Activated naive CD4-positive, alpha-beta T cell (primary cell): Measurements from ENCODE around the gene TRPM1.

Source experiments
- DNase-seq, 4 experiments: peaks; one replicate each; lab custom pipeline; 2025; lab: John Stamatoyannopoulos, UW

Gene TRPM1

GRCh38 chr15:31016446-31016915 is 85.0 kb downstream of the TRPM1 start:
- no peak for DNase-seq

- DNase-seq: no peak
Observed at GRCh38 chr15:31014608-31014925, 87.0 kb downstream of the TRPM1 start.

- no peak for DNase-seq
Observed at GRCh38 chr15:31013863-31014607, 87.5 kb downstream of the TRPM1 start.

GRCh38 chr15:31012455-31012854 is 89.1 kb downstream of the TRPM1 start:
- DNase-seq: no peak

- no peak for DNase-seq
Observed at GRCh38 chr15:31010036-31010435, 91.5 kb downstream of the TRPM1 start.

DNA sequence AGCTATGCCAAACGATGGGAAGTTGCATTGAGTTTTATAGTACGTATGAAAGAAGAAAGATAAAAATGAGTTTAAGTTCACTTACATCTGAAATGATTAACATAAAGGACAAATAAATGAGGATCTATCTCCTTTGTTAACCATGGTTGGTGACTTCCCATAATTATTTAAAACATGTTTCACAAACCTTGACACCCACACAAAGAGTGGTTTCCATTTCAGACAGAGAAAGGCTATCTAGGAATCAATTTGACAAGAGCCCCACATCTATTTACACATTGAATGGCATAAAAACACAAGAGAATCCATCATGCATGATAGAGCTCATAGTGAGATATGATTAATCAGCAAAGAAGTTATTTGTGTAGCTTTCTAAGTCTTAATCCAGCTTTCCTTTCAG is 95.9 kb downstream of the TRPM1 start:
- no peak for DNase-seq

DNA sequence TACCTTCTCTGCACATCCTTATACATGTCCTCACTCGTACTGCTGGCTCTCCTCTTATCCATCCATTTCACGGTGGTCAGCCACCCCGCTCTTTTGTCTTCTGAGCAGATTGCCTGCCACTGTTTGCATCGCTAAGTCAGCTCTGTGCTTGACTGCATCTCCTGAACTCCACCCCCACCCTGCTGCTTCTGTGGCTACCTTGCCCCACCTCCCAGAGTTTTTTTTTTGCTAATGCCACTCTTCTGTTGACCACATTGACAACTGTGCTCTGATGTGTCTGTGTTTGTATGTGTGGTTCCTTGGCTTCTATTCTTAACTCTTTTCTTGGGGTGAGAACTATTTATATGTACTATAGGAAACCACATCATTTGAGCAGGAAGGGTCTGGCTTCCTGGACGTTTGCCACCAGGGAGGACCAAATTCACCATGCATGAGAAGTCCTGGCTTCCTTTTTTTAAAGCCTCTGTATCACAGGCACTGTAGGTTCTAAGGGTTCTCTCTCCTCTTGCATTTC is 97.2 kb downstream of the TRPM1 start:
- DNase-seq: no peak

- DNase-seq: no peak
Observed at GRCh38 chr15:31001702-31002101, 99.8 kb downstream of the TRPM1 start.

DNA sequence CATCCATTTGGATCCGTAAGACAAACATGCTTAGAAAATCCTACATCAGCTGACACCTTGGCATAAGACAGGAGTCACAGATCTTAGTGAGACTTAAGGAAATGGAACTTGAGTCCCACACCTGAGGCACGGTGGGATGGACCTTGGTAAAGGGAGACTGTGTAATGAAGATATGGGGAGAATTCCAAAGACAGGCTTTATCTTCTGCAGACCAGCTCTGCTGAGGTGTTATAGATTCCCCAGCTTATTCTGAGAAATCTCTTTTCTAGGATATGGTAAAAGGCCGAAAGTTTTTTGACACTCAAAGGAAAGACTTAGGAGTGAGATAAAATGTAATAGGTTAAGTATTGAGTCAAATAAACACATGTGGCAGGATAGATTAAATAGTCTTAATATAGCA is 101.8 kb downstream of the TRPM1 start:
- DNase-seq: no peak

- DNase-seq: no peak
Observed at GRCh38 chr15:30997270-30997669, 104.3 kb downstream of the TRPM1 start.

GRCh38 chr15:30992249-30992864 is 109.2 kb downstream of the TRPM1 start:
- DNase-seq: no peak

DNA sequence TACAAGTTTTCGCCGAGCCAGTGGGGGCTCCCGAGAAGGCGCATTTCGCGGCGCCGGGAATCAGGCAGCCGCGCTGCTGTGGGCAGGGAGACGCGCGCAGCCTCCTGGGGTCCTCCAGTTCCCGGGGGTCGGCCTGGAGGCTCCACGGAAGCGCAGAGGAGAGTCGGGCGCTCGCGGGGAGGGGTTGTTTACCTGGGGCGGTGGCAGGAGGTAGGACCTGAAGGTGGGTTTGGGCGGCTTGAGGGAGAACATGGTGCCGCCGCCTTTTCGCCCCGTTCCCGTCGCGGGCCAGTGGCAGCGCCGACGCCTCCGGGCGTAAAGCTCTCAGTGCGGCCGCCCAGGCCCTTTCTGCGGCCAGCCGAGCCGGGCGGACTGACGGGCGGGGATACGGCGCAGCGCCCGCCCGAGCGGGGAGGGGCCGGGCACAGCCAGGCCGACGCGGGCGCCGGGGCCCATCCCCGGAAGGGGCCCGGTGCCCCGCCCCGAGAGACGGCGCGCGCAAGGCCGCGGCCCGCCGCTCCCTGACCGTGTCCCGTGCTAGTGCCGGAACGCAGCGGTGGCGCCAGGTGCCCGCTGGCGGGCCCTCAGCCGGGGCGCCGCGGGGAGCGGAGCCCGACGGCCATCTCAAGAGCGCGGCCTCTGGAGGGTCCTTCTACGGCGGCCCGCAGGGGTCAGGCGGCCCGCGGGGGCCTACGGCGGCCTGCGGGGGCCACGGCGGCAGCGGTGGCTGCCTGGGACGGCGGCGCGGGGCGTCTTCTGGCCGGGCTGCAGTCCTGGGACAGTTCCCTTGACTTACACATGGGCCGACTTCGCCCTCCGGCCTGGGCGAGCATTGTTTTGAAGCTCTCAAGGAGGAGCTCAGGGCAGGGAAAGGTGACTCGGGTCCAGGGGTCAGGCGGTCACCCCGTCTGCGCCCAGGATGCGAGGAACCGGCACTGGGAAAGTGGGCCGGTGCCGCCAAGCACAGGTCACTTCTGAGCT is 110.0 kb downstream of the TRPM1 start, which contains the start of gene MTMR10:
Gene MTMR10 (minus strand): TSS at position 374 of the 981 bp plus-strand sequence. CDS start 122 bp downstream, at position 252.
- DNase-seq: peak; percentile 33 to 69 (median 42)

DNA sequence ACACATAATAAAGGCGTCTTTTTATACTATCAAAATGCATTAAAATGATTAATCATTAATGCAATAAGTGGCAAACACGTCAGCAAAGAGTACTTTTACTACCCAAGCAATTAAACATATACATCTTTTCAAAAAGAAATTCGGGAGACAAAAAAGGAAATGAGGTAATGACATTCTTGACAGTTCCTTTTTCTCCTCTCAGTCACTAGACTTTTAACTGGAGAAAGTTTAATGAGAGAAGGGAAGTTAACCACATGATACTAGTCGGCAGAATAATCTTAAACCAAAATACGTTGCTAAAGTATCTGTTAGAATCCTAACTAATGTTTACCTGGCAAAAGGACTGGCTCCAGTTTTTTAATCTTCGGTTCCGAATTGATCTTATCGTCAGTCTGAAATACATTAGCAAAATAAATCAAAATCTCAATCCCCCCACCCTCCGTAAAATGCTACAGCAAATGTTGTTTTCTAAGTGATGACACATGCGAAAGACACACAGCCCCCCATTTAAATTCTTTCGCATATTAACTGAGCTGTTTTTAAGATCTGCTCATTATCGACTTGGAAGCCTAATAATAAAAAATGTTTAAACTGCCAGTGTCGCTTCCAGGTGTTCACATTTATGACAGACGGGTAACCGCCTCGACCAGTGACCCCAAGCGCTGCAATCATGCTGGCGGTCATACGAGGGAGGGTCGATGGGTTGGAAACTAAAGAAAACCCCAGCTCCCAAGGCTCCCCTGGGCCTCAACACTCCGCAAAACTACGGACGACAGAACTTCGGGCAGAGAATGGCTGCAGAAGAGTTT is 110.9 kb downstream of the TRPM1 start:
- DNase-seq: no peak

DNA sequence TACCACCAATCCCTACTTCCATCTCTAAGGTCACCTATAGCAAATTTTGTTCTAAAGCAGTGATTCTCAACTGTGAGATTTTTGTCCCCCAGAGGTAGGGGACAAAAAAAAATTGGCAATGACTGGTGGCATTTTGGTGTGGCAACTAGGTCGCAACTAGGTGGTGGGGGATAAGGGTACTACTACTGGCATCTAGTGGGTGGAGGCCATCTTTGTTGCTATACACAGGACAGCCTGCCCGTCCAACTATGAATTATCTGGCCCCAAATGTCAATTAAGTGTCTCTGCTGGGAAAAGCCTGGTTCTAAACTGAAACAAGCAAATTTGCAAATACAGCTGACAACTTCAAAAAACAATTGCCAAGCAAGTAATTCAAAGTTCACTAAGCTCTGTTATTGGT is 111.5 kb downstream of the TRPM1 start:
- no peak for DNase-seq

DNA sequence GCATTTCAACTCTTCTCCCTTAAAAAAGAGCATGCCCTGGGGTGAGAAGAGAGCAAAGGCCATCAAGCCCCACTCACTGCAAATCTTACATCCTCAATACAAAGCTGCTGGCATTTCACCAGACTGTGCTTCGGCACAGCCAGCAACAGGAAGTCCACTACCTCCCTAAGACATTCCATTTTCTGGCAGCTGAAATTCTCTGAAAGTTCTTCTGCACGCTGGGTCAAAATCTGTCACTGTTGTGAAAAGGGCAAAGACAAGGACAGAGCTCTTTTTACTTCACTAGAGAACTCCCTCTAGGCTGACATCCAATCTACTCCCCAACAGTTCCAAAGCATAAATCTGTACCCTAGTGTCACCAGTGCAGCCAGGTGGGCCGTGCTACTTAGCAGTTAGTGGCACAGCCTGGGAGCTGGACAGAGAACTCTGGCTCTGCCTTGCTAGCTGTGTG is 116.4 kb downstream of the TRPM1 start:
- no peak for DNase-seq

DNA sequence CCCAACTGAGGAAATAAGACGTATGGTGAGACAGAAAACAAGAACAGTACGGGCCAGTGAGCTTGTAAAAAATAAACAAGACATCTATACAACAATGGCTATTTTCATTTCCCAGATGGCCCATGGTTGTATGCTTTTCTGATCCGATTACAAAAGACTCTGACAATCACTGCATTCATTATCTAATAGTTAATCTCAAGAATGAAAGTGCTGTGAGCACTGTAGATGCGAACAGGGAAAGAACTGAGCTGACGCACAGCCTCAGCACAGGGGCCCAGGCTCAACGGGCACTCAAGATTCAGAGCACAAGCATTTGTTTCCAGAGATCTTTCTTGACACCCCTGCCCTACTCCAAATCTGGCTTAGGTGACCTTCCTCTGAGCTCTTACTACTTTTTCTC is 117.0 kb downstream of the TRPM1 start:
- DNase-seq: no peak

DNA sequence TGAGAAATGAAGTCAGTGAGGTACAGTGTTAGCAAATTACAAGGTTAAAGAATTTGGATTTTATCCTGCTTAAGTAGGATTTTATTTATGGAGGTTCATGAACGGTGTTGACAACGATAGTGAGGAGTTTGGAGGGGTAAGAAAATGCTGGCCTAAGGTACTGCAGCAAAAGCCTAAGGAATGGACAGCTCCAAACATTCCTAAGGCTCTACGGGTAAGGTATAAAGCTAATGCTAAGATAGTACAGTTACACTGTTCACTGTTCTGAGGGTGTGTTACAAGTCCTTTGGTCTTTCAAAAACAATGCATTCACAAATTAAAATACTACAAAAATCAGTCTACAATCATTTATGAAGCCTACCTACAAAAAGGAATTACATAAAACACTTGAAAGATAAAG is 117.4 kb downstream of the TRPM1 start:
- DNase-seq: no peak

DNA sequence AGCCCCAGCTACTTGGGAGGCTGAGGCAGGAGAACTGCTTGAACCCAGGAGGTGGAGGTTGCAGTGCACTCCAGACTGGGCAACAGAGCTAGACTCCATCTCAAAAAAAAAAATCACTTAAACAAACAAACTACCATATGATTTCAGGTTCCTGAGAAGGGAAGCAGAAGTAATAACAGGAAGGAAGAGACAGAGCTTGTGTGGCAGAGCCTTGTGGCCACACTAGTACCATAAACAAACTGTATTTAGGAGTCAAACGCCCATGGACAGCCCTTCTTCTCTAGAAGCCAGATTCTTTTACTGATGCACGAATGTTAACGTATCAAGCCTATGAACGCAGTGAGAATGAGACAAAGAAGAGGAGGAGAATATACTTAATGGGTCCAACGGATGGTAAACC is 122.1 kb downstream of the TRPM1 start:
- DNase-seq: no peak

GRCh38 chr15:30978328-30978727 is 123.2 kb downstream of the TRPM1 start:
- DNase-seq: no peak

DNA sequence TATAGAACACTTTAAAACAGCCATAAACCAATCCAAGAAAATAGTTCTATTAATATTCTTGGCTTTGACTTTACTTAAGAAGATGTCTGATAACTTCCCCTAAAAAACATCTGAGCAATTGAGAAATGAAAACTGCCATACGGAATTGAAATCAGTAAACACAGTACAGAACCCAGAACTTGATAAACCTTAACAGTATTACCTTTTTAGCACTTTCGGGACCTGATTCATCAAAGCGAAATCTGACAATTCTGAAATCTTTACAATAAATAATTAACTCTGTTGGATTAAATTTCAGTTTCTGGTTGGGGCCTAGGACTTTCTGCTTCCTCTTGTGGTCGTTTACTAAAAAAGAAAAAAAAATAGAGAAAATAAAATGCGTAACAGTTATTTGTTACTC is 127.4 kb downstream of the TRPM1 start:
- no peak for DNase-seq

GRCh38 chr15:30973379-30973778 is 128.1 kb downstream of the TRPM1 start:
- DNase-seq: no peak
